ENCODE data around the gene VIPR1. TPM values are rescaled to one million over a fixed set of nuclear protein-coding genes. Genes with fewer than 3 reads are reported as not detected.

VIPR1 gene
- total and polyA plus RNA-seq, 2 experiments from 2014 or later = not detected

- no peaks in the 10 kb centered on the region for H4K20me1 ChIP-seq (ENCODE audit: insufficient read depth)
- no peak overlapping the region for H3K27ac ChIP-seq
- H3K4me3 ChIP-seq = peak overlapping the region; percentile 30
- H3K36me3 ChIP-seq (ENCODE audit: low read depth) = no peaks in the 10 kb centered on the region
- H3K4me2 ChIP-seq (ENCODE audit: unreplicated experiment) = peak overlapping the region; percentile 65
- in situ Hi-C loops (cut with MboI) = no loop called here
- H3K9me3 ChIP-seq (ENCODE audit: low read depth) = no peaks in the 10 kb centered on the region
- no peaks in the 10 kb centered on the region for H3K4me1 ChIP-seq (ENCODE audit: insufficient read depth)
- DNase-seq = peak; percentile 60
- peaks cover 57% of the 10 kb centered on the region for H3K27me3 ChIP-seq (replicated peaks; ENCODE audit: insufficient read depth)
- peak overlapping the region; percentile 10; the same call in 1 of the 2 replicates for H2AFZ ChIP-seq
- no peak overlapping the region for H3K9ac ChIP-seq
- TF ChIP-seq EZH2 (IDR thresholded peaks at IDR 0.05; ENCODE audit: insufficient read depth, poor library complexity, severe bottlenecking) = peak; percentile 33
- TF ChIP-seq EZH2phosphoT487 (IDR thresholded peaks at IDR 0.05; ENCODE audit: insufficient read depth, low read depth) = no peak
- no peaks in the 10 kb centered on the region for H3K79me2 ChIP-seq (ENCODE audit: insufficient read depth)
- H3F3A ChIP-seq (ENCODE audit: insufficient read depth) = no peaks in the 10 kb centered on the region
- 3% methylated on average over 40 to 45 of the region's 46 CpGs for WGBS, 2 experiments (ENCODE audit: low coverage in 1 of 2, low lambda C conversion rate in 2 of 2, missing lambda C conversion rate in 2 of 2)
- no peaks in the 10 kb centered on the region for H3K9me2 ChIP-seq (ENCODE audit: insufficient read depth)
Observed at GRCh38 chr3:42501681-42502428, 588 bp upstream of the VIPR1 start.

- Histone ChIP-seq H4K20me1 (ENCODE audit: insufficient read depth) (no peaks in the 10 kb centered on the region), H2AFZ (no peak overlapping the region), H3K9me3 (ENCODE audit: low read depth) (no peaks in the 10 kb centered on the region), H3K4me3 (no peak overlapping the region), H3F3A (ENCODE audit: insufficient read depth) (no peaks in the 10 kb centered on the region), H3K79me2 (ENCODE audit: insufficient read depth) (no peaks in the 10 kb centered on the region), H3K9me2 (ENCODE audit: insufficient read depth) (no peaks in the 10 kb centered on the region), H3K36me3 (ENCODE audit: low read depth) (no peaks in the 10 kb centered on the region), H3K4me1 (ENCODE audit: insufficient read depth) (no peaks in the 10 kb centered on the region), H3K9ac (no peak overlapping the region), H3K27me3 (replicated peaks; ENCODE audit: insufficient read depth) (peaks cover 57% of the 10 kb centered on the region), H3K27ac (no peak overlapping the region), H3K4me2 (ENCODE audit: unreplicated experiment) (no peak overlapping the region)
- TF ChIP-seq EZH2phosphoT487 (IDR thresholded peaks at IDR 0.05; ENCODE audit: insufficient read depth, low read depth) (no peak), EZH2 (IDR thresholded peaks at IDR 0.05; ENCODE audit: insufficient read depth, poor library complexity, severe bottlenecking) (no peak)
- no peak for DNase-seq
- WGBS, 2 experiments (ENCODE audit: low coverage in 1 of 2, low lambda C conversion rate in 2 of 2, missing lambda C conversion rate in 2 of 2) = 76 to 81% methylated on average over 4 of the region's 4 CpGs
- in situ Hi-C loops (cut with MboI) = no loop called here
Observed at GRCh38 chr3:42503251-42503924, 945 bp downstream of the VIPR1 start.

GRCh38 chr3:42503957-42504333 is 1.5 kb downstream of the VIPR1 start:
- TF ChIP-seq EZH2 (IDR thresholded peaks at IDR 0.05; ENCODE audit: insufficient read depth, poor library complexity, severe bottlenecking) (no peak), EZH2phosphoT487 (IDR thresholded peaks at IDR 0.05; ENCODE audit: insufficient read depth, low read depth) (no peak)
- Histone ChIP-seq H3K36me3 (ENCODE audit: low read depth) (no peaks in the 10 kb centered on the region), H3K4me1 (ENCODE audit: insufficient read depth) (no peaks in the 10 kb centered on the region), H3K9me2 (ENCODE audit: insufficient read depth) (no peaks in the 10 kb centered on the region), H3F3A (ENCODE audit: insufficient read depth) (no peaks in the 10 kb centered on the region), H3K27ac (no peak overlapping the region), H4K20me1 (ENCODE audit: insufficient read depth) (no peaks in the 10 kb centered on the region), H2AFZ (no peak overlapping the region), H3K27me3 (replicated peaks; ENCODE audit: insufficient read depth) (peaks cover 59% of the 10 kb centered on the region), H3K9me3 (ENCODE audit: low read depth) (no peaks in the 10 kb centered on the region), H3K4me3 (no peak overlapping the region), H3K79me2 (ENCODE audit: insufficient read depth) (no peaks in the 10 kb centered on the region), H3K9ac (no peak overlapping the region), H3K4me2 (ENCODE audit: unreplicated experiment) (no peak overlapping the region)
- DNase-seq = no peak
- in situ Hi-C loops (cut with MboI) = no loop called here
- 81 to 88% methylated on average over 4 of the region's 4 CpGs for WGBS, 2 experiments (ENCODE audit: low coverage in 1 of 2, low lambda C conversion rate in 2 of 2, missing lambda C conversion rate in 2 of 2)

GRCh38 chr3:42504334-42505127 is 2.1 kb downstream of the VIPR1 start:
- Histone ChIP-seq H3F3A (ENCODE audit: insufficient read depth) (no peaks in the 10 kb centered on the region), H3K4me3 (no peak overlapping the region), H4K20me1 (ENCODE audit: insufficient read depth) (no peaks in the 10 kb centered on the region), H3K79me2 (ENCODE audit: insufficient read depth) (no peaks in the 10 kb centered on the region), H3K27me3 (replicated peaks; ENCODE audit: insufficient read depth) (peaks cover 64% of the 10 kb centered on the region), H2AFZ (no peak overlapping the region), H3K27ac (no peak overlapping the region), H3K4me2 (ENCODE audit: unreplicated experiment) (no peak overlapping the region), H3K36me3 (ENCODE audit: low read depth) (no peaks in the 10 kb centered on the region), H3K9ac (no peak overlapping the region), H3K9me2 (ENCODE audit: insufficient read depth) (no peaks in the 10 kb centered on the region), H3K4me1 (ENCODE audit: insufficient read depth) (no peaks in the 10 kb centered on the region), H3K9me3 (ENCODE audit: low read depth) (no peaks in the 10 kb centered on the region)
- in situ Hi-C loops (cut with MboI) = no loop called here
- DNase-seq = no peak
- TF ChIP-seq EZH2 (IDR thresholded peaks at IDR 0.05; ENCODE audit: insufficient read depth, poor library complexity, severe bottlenecking) (no peak), EZH2phosphoT487 (IDR thresholded peaks at IDR 0.05; ENCODE audit: insufficient read depth, low read depth) (no peak)
- WGBS, 2 experiments (ENCODE audit: low coverage in 1 of 2, low lambda C conversion rate in 2 of 2, missing lambda C conversion rate in 2 of 2) = 70 to 76% methylated on average over 10 of the region's 10 CpGs

All from GM23248 (cell line).